ENCODE measurements around the gene IQSEC1. TPM values are rescaled to one million over a fixed set of nuclear protein-coding genes. Genes with fewer than 3 reads are reported as not detected.

The IQSEC1 gene
- total and polyA plus RNA-seq, 10 of the 15 experiments (the other 5 are each of a cell fraction or from before 2014, with no cell fraction given), result 0.92 to 55.2 (median 8.5) TPM

- CTCF ChIA-PET, result interaction anchor here (0.7 to 4.9 kb wide), 23 partner anchors 10 to 153 kb away, joined by 3 to 57 read pairs (median 4); partner anchors contain the start of gene RPL32
- Histone ChIP-seq H3K9me3 (replicated peaks; ENCODE audit: control insufficient read depth, insufficient read depth, low read length) (no peaks in the 10 kb centered on the region), H3K27me3 (replicated peaks in 1 of 2; ENCODE audit: control insufficient read depth in 2 of 2, insufficient read depth in 2 of 2, low read length in 1 of 2) (no peaks in the 10 kb centered on the region), H4K20me1 (ENCODE audit: control insufficient read depth, insufficient read depth) (no peaks in the 10 kb centered on the region), H3K4me3 (peak overlapping the region; percentile 89), H3K9ac (ENCODE audit: control insufficient read depth, insufficient read depth, low read length) (peak overlapping the region; percentile 56), H3K79me2 (ENCODE audit: control insufficient read depth, insufficient read depth, low read length) (peaks cover 62% of the 10 kb centered on the region), H3K27ac (ENCODE audit: control insufficient read depth, insufficient read depth) (peak overlapping the region; percentile 79), H3K36me3 (ENCODE audit: control insufficient read depth in 2 of 2, insufficient read depth in 2 of 2, low read length in 1 of 2) (peaks cover 0 to 14% of the 10 kb centered on the region in 2 experiments; a peak in 1 of 4 replicates), H3K4me1 (ENCODE audit: control insufficient read depth, insufficient read depth, low read length) (peaks cover 34% of the 10 kb centered on the region), H2AFZ (ENCODE audit: control insufficient read depth, low read depth, low read length) (peak overlapping the region; percentile 59), H3K4me2 (ENCODE audit: control insufficient read depth, insufficient read depth) (peak overlapping the region; percentile 79)
- POLR2A ChIA-PET, result interaction anchor here (0.5 to 3.0 kb wide), 10 partner anchors 11 to 75 kb away, joined by 3 to 17 read pairs (median 4); no protein-coding TSS in a partner anchor
- SMC1A ChIA-PET (ENCODE audit: uncharacterized antibody, unreplicated experiment), result interaction anchor here (0.9 to 4.1 kb wide), 11 partner anchors 9 to 125 kb away, joined by 3 to 14 read pairs (median 5); no protein-coding TSS in a partner anchor
- FAIRE-seq, result no peak
- DNase-seq (ENCODE audit: low read depth, low spot score), result no peak
- BruUV-seq (replicated peaks), result no TSS peak
- in situ Hi-C loops (cut with MboI) (no loop called here), intact Hi-C loops (cut with micrococcal nuclease; ENCODE audit: unreplicated experiment) (loop anchor here (2.0 to 5.0 kb wide), 3 partner anchors 18 to 78 kb away; partner anchors contain the start of gene IQSEC1)
- 1% methylated on average over 58 of the region's 58 CpGs for WGBS (ENCODE audit: insufficient coverage, insufficient replicate concordance, low lambda C conversion rate, missing lambda C conversion rate)
- RAD21 ChIA-PET (ENCODE audit: unreplicated experiment), result interaction anchor here (0.7 to 4.3 kb wide), 16 partner anchors 8 to 128 kb away, joined by 3 to 43 read pairs (median 4); no protein-coding TSS in a partner anchor
- ATAC-seq, result peak; percentile 90
- peak; percentile 61 for TF ChIP-seq RAD21 (IDR thresholded peaks at IDR 0.05; ENCODE audit: insufficient read depth, low read depth, low read length)
- 0 out of 2 replicates have a peak, but pooled peaks have one; percentile 21 for TF ChIP-seq STAT1 (conservative IDR thresholded peaks at IDR 0.05)
- no peak for TF ChIP-seq EZH2 (IDR thresholded peaks at IDR 0.05; ENCODE audit: borderline replicate concordance, control insufficient read depth, low read depth, low read length)
- TF ChIP-seq RELB (IDR thresholded peaks at IDR 0.05; ENCODE audit: low read depth), result 0 out of 2 replicates have a peak, but pooled peaks have one; percentile 20
- TF ChIP-seq NFXL1 (IDR thresholded peaks at IDR 0.05; ENCODE audit: borderline replicate concordance), result no peak
- peak; percentile 37; the same call in 1 of the 2 replicates for TF ChIP-seq RFX5 (IDR thresholded peaks at IDR 0.05; ENCODE audit: low read depth, low read length)
- peak; percentile 63 for TF ChIP-seq SMC3 (IDR thresholded peaks at IDR 0.05; ENCODE audit: borderline replicate concordance, low read length)
- TF ChIP-seq RB1 (IDR thresholded peaks at IDR 0.05; ENCODE audit: borderline replicate concordance), result peak; percentile 83; the same call in 1 of the 2 replicates
- no peak for TF ChIP-seq PBX3 (IDR thresholded peaks at IDR 0.05; ENCODE audit: insufficient replicate concordance, low read depth, low read length)
- TF ChIP-seq NR2F1 (conservative IDR thresholded peaks at IDR 0.05), result peak; percentile 66
- no peak for TF ChIP-seq JUNB (IDR thresholded peaks at IDR 0.05)
- TF ChIP-seq POLR2AphosphoS2 (IDR thresholded peaks at IDR 0.05; ENCODE audit: low read depth, low read length), result no peak
- 0 out of 2 replicates have a peak, but pooled peaks have one; percentile 17 for TF ChIP-seq TCF12 (IDR thresholded peaks at IDR 0.05; ENCODE audit: low read depth, low read length)
- TF ChIP-seq BMI1 (IDR thresholded peaks at IDR 0.05; ENCODE audit: borderline replicate concordance), result no peak
- TF ChIP-seq SREBF2 (IDR thresholded peaks at IDR 0.05; ENCODE audit: low read length), result 0 out of 2 replicates have a peak, but pooled peaks have one; percentile 19
- TF ChIP-seq SUZ12 (IDR thresholded peaks at IDR 0.05; ENCODE audit: unreplicated experiment), result no peak
- TF ChIP-seq PKNOX1 (IDR thresholded peaks at IDR 0.05), result peak; percentile 17; the same call in 1 of the 2 replicates
- TF ChIP-seq SP1 (IDR thresholded peaks at IDR 0.05; ENCODE audit: low read depth, low read length), result peak; percentile 19
- peak; percentile 80 for TF ChIP-seq SMARCA5 (IDR thresholded peaks at IDR 0.05)
- TF ChIP-seq LARP7 (IDR thresholded peaks at IDR 0.05), result 0 out of 2 replicates have a peak, but pooled peaks have one; percentile 59
Measured at GRCh38 chr3:12994607-12995388, 78.4 kb downstream of the IQSEC1 start.

Measured in GM12878 (cell line).